HEK293 (cell line): ENCODE measurements around the gene GNG7.

Experiments
- CTCF ChIA-PET: fragments of 350-600 bp; formaldehyde crosslinking; extraction: SDS; loops from one replicate; lab custom pipeline; 2021; ENCODE audit warnings: antibody characterized with exemption; lab: Yijun Ruan, JAX
- POLR2A ChIA-PET: fragments of 300-600 bp; formaldehyde crosslinking; extraction: SDS; loops from one replicate; lab custom pipeline; 2020; ENCODE audit warnings: antibody characterized with exemption, inconsistent platforms; lab: Yijun Ruan, JAX
- H3K27ac ChIP-seq: fragments of 200-500 bp; sonication (Bioruptor generic); 2 replicates; pipeline ENCODE4 v1.5.1; 2014; ENCODE audit warnings: low read depth, low read length, control low read depth, inconsistent platforms; ENCODE audit errors: extremely low read depth
- H3K36me3 ChIP-seq, 2 experiments: fragments of 200-500 bp in 1 of 2; sonication (Bioruptor generic) in 1 of 2; 1 replicate in 1 of 2; 2 replicates in 1 of 2; pipeline ENCODE4 v1.5.1; 2014 to 2017; ENCODE audit warnings: inconsistent platforms in 2 of 2, low read length in 2 of 2; ENCODE audit not compliant: control insufficient read depth in 2 of 2, insufficient read depth in 1 of 2
- H3K4me1 ChIP-seq: fragments of 200-500 bp; sonication (Bioruptor generic); 2 replicates; pipeline ENCODE4 v1.5.1; 2014; ENCODE audit warnings: mild to moderate bottlenecking, low read length, inconsistent platforms; ENCODE audit not compliant: control insufficient read depth, insufficient read depth
- H3K4me3 ChIP-seq: 2 replicates; pipeline ENCODE4 v1.5.1; 2011; ENCODE audit warnings: low read depth, mild to moderate bottlenecking, control low read depth, low read length, moderate library complexity
- H3K9me3 ChIP-seq: fragments of 200-500 bp; sonication (Bioruptor generic); 2 replicates; pipeline ENCODE4 v1.5.1; 2014; ENCODE audit warnings: low read depth, low read length, inconsistent platforms; ENCODE audit not compliant: control insufficient read depth, insufficient read depth
- EGR2 ChIP-seq: fragments of 450-650 bp; formaldehyde crosslinking; IDR thresholded peaks from 2 replicates; pipeline ENCODE4 v1.5.1; 2016; ENCODE audit warnings: low read depth, missing biosample characterization, missing genetic modification characterization
- KLF1 ChIP-seq: fragments of 450-650 bp; formaldehyde crosslinking; IDR thresholded peaks from 2 replicates; pipeline ENCODE4 v1.5.1; 2016; ENCODE audit warnings: missing biosample characterization, missing genetic modification characterization
- PRDM2 ChIP-seq: fragments of 450-650 bp; formaldehyde crosslinking; IDR thresholded peaks from 2 replicates; pipeline ENCODE4 v1.5.1; 2016; ENCODE audit warnings: missing biosample characterization, missing genetic modification characterization, borderline replicate concordance
- PRDM4 ChIP-seq: fragments of 450-650 bp; formaldehyde crosslinking; IDR thresholded peaks from 2 replicates; pipeline ENCODE4 v1.5.1; 2017; ENCODE audit warnings: missing biosample characterization, missing genetic modification characterization
- ZFHX2 ChIP-seq: fragments of 450-650 bp; formaldehyde crosslinking; conservative IDR thresholded peaks from 2 replicates; pipeline ENCODE4 v1.5.1; 2016; ENCODE audit warnings: missing biosample characterization, missing genetic modification characterization
- ZNF121 ChIP-seq: fragments of 450-650 bp; formaldehyde crosslinking; IDR thresholded peaks from 2 replicates; pipeline ENCODE4 v1.5.1; 2016; ENCODE audit warnings: missing biosample characterization, missing genetic modification characterization
- ZNF707 ChIP-seq: fragments of 450-650 bp; formaldehyde crosslinking; IDR thresholded peaks from 2 replicates; pipeline ENCODE4 v1.5.1; 2016; ENCODE audit warnings: missing biosample characterization, missing genetic modification characterization
- ZSCAN4 ChIP-seq: fragments of 450-650 bp; formaldehyde crosslinking; IDR thresholded peaks from 2 replicates; pipeline ENCODE4 v1.5.1; 2017; ENCODE audit warnings: missing biosample characterization, missing genetic modification characterization
- TF ChIP-seq, protein P1 (sequence below): fragments of 450-650 bp; formaldehyde crosslinking; IDR thresholded peaks from 2 replicates; pipeline ENCODE4; 2016; ENCODE audit warnings: missing biosample characterization, missing genetic modification characterization
- TF ChIP-seq, protein P2 (sequence below): fragments of 450-650 bp; formaldehyde crosslinking; optimal IDR thresholded peaks from 2 replicates; pipeline ENCODE3; 2016; ENCODE audit warnings: missing biosample characterization, mild to moderate bottlenecking, missing genetic modification characterization
- TF ChIP-seq, protein P3 (sequence below): fragments of 450-650 bp; formaldehyde crosslinking; IDR thresholded peaks from 2 replicates; pipeline ENCODE4 v1.5.1; 2016; ENCODE audit warnings: missing biosample characterization, missing genetic modification characterization

The GNG7 gene

GRCh38 chr19:2557093-2557440, 145.4 kb downstream of the GNG7 start:
- POLR2A ChIA-PET: interaction anchor here (4.7 kb wide), 1 partner anchor 81 kb away, joined by 51 read pairs; the partner anchor contains the start of gene GADD45B
- Histone ChIP-seq H3K4me1 (no peaks in the 10 kb centered on the region), H3K36me3 (no peaks in the 10 kb centered on the region), H3K4me3 (no peak overlapping the region), H3K9me3 (no peaks in the 10 kb centered on the region), H3K27ac (no peak overlapping the region)
- TF ChIP-seq, protein P1, sequence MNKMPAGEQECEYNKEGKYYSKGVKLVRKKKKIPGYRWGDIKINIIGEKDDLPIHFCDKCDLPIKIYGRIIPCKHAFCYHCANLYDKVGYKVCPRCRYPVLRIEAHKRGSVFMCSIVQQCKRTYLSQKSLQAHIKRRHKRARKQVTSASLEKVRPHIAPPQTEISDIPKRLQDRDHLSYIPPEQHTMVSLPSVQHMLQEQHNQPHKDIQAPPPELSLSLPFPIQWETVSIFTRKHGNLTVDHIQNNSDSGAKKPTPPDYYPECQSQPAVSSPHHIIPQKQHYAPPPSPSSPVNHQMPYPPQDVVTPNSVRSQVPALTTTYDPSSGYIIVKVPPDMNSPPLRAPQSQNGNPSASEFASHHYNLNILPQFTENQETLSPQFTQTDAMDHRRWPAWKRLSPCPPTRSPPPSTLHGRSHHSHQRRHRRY: no peak
- TF ChIP-seq, protein P2, sequence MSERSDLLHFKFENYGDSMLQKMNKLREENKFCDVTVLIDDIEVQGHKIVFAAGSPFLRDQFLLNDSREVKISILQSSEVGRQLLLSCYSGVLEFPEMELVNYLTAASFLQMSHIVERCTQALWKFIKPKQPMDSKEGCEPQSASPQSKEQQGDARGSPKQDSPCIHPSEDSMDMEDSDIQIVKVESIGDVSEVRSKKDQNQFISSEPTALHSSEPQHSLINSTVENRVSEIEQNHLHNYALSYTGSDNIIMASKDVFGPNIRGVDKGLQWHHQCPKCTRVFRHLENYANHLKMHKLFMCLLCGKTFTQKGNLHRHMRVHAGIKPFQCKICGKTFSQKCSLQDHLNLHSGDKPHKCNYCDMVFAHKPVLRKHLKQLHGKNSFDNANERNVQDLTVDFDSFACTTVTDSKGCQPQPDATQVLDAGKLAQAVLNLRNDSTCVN (tag by site-specific recombination): peak; percentile 24
- no peak for TF ChIP-seq ZNF121 (tag by site-specific recombination)
- TF ChIP-seq ZSCAN4: peak; percentile 99
- CTCF ChIA-PET: no interaction called here

DNA sequence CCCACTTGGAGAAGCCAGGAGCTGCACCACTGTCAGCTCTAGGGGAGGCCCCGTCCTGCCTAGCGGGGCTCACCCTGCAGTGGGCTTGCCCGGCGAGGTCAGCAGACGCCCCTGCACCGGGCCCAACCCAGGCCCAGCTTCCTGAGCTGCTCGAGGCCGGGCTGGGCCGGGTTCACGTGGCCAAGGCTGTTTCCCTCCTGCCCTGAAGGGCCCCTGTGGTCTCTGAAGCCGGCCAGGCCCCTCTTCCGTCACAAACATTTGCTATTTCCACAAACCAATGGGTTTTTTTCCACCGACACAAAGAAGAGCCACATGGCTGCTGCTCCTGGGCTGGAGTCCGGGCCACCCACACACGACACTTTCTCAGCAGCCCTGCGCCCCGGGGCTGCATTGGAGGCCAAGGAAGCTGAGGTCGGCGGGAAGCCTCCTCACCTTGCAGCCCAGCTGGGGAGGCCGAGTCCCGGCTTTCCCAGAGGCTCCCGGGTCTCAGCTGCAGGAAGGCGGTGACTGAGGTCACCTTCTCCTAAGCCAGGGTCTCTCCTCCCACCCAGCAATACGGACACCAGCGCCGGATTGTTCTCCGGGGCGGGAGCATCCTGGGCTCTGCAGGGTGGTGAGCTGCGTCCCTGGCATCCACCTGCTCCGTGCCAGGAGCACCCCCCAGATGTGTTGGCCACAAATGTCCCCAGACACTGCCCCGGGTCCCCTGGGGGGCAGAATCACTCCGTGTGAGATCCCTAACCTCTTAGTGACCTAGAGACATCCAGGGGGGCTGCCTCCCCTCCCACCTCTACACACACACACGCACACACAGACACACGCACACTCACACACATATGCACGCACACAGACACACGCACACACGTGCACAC, 146.0 kb downstream of the GNG7 start:
- Histone ChIP-seq H3K36me3 (no peaks in the 10 kb centered on the region), H3K4me3 (no peak overlapping the region), H3K27ac (no peak overlapping the region), H3K4me1 (no peaks in the 10 kb centered on the region), H3K9me3 (no peaks in the 10 kb centered on the region)
- ChIA-PET POLR2A (interaction anchor here (4.7 kb wide), 1 partner anchor 80 kb away, joined by 51 read pairs; the partner anchor contains the start of gene GADD45B), CTCF (no interaction called here)
- TF ChIP-seq ZFHX2 (tag by site-specific recombination) (peak; percentile 51), EGR2 (peak; percentile 49; the same call in 1 of the 2 replicates), ZNF707 (tag by site-specific recombination) (no peak)
- TF ChIP-seq, protein P3, sequence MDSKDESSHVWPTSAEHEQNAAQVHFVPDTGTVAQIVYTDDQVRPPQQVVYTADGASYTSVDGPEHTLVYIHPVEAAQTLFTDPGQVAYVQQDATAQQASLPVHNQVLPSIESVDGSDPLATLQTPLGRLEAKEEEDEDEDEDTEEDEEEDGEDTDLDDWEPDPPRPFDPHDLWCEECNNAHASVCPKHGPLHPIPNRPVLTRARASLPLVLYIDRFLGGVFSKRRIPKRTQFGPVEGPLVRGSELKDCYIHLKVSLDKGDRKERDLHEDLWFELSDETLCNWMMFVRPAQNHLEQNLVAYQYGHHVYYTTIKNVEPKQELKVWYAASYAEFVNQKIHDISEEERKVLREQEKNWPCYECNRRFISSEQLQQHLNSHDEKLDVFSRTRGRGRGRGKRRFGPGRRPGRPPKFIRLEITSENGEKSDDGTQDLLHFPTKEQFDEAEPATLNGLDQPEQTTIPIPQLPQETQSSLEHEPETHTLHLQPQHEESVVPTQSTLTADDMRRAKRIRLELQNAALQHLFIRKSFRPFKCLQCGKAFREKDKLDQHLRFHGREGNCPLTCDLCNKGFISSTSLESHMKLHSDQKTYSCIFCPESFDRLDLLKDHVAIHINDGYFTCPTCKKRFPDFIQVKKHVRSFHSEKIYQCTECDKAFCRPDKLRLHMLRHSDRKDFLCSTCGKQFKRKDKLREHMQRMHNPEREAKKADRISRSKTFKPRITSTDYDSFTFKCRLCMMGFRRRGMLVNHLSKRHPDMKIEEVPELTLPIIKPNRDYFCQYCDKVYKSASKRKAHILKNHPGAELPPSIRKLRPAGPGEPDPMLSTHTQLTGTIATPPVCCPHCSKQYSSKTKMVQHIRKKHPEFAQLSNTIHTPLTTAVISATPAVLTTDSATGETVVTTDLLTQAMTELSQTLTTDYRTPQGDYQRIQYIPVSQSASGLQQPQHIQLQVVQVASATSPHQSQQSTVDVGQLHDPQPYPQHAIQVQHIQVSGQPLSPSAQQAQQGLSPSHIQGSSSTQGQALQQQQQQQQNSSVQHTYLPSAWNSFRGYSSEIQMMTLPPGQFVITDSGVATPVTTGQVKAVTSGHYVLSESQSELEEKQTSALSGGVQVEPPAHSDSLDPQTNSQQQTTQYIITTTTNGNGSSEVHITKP (tag by site-specific recombination): peak; percentile 49; the same call in 1 of the 2 replicates

GRCh38 chr19:2555422-2556220, 146.9 kb downstream of the GNG7 start:
- CTCF ChIA-PET: interaction anchor here (0.8 to 1.1 kb wide), 2 partner anchors 22 kb away, joined by 3 read pairs; no protein-coding TSS in a partner anchor
- Histone ChIP-seq H3K4me3 (no peak overlapping the region), H3K9me3 (no peaks in the 10 kb centered on the region), H3K36me3 (no peaks in the 10 kb centered on the region), H3K27ac (no peak overlapping the region), H3K4me1 (no peaks in the 10 kb centered on the region)
- POLR2A ChIA-PET: interaction anchor here (0.6 to 4.7 kb wide), 5 partner anchors 12 to 79 kb away, joined by 3 to 51 read pairs (median 6); partner anchors contain the start of gene GADD45B
- no peak for TF ChIP-seq KLF1 (tag by site-specific recombination)
- no peak for TF ChIP-seq PRDM2 (tag by site-specific recombination)
- no peak for TF ChIP-seq PRDM4 (tag by site-specific recombination)
